ENCODE data around the gene SMIM15.

The SMIM15 gene

GRCh38 chr5:61159836-61160235, 2.4 kb downstream of the SMIM15 start:
- no peak for DNase-seq (ENCODE audit: low read depth)

GRCh38 chr5:61159070-61159469, 3.2 kb downstream of the SMIM15 start:
- DNase-seq (ENCODE audit: low read depth), result no peak

DNA sequence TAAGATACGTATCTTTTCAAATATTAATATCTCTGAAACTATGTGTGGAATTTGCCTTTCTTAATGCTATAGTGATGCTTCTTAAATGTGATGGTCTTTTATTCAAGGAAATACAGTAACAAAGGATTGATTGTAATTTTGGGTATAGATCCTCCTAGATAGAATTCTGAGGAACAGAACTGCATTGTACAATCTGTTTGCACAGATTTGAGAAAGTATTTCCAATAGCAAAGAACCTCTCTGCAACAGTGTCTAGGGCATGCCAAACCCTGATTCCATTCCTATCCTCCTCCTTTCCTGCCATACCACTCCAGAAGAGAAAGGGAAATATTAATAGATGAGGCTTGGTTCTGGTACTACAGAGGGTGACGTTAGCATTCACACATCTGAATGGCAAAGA, 10.4 kb downstream of the SMIM15 start:
- no peak for DNase-seq (ENCODE audit: low read depth)

DNA sequence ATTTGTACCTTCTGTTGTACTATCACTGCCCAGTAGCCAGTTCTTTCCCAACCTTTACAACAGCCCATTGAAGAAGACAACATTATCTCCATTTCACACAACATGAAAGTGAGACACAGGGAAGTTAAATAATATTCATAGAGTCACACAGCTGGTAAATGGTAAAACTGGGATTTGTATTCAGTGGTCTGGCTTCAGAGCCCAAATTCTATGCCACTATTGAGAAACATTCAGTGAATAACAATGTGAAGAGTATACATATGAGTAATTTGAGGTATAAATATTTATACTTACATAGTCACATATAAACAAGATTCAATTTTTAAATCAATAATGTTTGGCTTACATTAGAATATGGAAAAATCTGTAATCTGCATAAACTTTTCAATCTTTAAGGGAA, 13.8 kb downstream of the SMIM15 start:
- DNase-seq (ENCODE audit: low read depth), result no peak

DNA sequence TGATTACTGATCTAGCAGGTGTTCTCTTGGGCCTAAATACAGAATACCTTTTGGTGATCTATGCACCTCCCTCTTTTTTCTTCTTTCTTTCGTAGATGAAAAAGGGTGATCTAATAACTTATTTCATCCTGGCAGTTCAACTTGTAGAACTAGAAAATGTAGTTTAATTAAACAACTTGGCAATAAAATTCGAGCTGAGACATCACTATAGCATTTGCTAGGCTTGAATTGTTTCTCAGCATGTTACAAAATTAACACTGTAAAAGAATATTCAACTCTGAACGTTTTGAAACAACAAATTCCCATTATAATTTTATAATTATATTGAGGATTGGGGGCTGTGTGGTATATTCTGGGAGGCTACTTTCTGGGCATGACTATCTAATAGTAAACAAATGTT, 19.5 kb downstream of the SMIM15 start:
- no peak for DNase-seq (ENCODE audit: low read depth)

GRCh38 chr5:61142391-61142790, 19.9 kb downstream of the SMIM15 start:
- no peak for DNase-seq (ENCODE audit: low read depth)

- DNase-seq (ENCODE audit: low read depth), result no peak
Measured at GRCh38 chr5:61141801-61142200, 20.5 kb downstream of the SMIM15 start.

DNA sequence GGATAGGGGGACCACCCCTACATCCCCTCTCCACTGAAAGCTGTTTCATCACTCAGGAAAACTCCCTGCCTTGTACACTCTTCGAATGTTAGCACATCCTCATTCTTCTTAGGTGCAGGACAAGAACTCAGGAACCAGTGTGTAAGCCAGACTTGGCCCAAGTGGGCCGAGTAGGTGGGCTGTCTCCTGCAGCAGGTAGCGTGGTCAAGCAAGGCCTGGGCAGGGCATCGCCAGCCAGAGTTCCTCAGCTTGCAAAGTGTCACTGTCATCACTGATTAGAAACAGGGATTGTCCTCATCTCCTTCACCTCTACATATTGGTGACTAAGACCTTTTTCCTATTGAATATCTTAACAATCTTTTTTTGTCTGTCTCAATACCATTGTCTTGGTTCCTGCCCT, 22.3 kb downstream of the SMIM15 start:
- DNase-seq (ENCODE audit: low read depth), result no peak

- DNase-seq (ENCODE audit: low read depth), result no peak
Measured at GRCh38 chr5:61139094-61139873, 23.0 kb downstream of the SMIM15 start.

DNA sequence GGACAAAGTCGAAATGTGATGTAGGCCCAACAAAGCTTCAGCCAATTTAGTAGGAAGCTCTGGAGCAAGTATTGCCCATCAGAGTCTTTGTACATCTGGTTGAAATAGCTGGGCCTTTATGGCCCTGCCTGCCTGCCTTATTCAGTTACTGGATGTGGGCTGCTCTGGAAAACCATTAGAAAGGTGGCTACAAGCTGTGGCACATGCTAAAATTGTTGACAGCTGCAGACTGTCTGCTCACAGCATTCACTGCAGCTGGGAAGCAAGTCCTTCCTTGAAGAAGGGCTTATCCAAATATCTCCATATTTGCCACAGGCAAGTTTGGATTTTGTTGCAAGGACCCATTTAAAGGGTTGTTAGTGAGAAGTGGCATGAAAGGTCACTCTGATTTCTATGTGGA, 24.4 kb downstream of the SMIM15 start:
- DNase-seq (ENCODE audit: low read depth), result no peak

- no peak for DNase-seq (ENCODE audit: low read depth)
Measured at GRCh38 chr5:61132559-61132958, 29.7 kb downstream of the SMIM15 start.

GRCh38 chr5:61130289-61130688, 32.0 kb downstream of the SMIM15 start:
- DNase-seq (ENCODE audit: low read depth), result no peak

- no peak for DNase-seq (ENCODE audit: low read depth)
Measured at GRCh38 chr5:61123145-61123544, 39.1 kb downstream of the SMIM15 start.

DNA sequence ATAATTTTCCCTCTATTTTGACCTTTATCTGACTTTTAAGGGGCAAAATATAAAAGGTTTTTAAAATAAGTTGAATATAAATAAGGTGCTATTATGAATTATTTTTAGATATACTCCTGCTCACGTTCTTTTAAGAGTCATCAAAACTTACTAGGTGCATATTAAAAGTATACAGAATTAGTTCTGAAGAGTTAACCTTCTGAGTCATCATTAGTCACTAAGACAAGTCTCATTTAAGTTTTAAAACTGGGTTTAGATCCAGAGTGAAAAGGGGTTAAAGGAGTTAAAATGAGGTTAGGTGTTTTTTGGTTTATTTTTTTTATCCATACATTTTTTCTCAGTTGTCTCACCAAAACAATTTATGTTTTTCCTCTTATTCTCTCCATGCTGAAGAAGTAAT, 41.7 kb downstream of the SMIM15 start:
- DNase-seq (ENCODE audit: low read depth), result no peak

DNA sequence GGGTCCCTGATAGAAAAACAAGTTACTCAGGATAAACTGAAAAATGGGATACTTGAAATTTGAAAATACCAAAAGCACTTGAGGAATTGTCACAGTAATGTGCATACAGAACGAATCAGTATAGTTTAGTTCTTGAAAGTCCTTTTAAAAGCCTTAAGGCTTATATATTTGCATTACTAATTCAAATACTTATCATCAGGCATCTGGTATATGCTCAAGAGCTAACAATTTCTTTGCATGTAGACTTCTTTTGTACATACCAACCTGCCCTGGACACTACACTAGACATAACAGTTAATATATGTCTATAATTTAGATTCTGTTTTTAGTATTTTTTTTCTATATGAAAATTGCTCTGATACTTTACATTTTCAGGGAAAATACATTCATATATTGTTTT, 43.2 kb downstream of the SMIM15 start:
- no peak for DNase-seq (ENCODE audit: low read depth)

DNA sequence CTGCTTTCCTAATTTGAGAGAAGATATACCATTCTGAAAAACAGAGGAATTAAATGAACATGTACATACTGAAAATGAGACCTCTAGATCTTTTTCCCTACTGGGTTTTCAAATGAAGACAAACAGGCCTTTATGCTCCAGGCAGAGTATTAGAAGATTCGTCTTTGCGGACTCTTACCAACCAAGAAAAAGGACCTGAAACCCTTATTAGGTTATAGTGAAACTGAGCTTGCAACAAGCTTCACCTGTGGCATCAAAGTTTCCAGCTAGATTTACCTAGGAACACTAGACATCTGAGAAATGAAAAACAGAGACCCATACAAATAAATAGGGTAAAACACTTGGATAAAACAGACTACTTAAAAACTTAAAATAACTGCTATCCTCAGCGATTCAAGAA, 46.3 kb downstream of the SMIM15 start:
- DNase-seq (ENCODE audit: low read depth), result no peak

GRCh38 chr5:61114441-61114840, 47.8 kb downstream of the SMIM15 start:
- DNase-seq (ENCODE audit: low read depth), result no peak
